Measurements from ENCODE around the gene FAM219A.
A peak's percentile ranks its signal among the peaks of the same experiment; 100 is the strongest.

FAM219A gene

DNA sequence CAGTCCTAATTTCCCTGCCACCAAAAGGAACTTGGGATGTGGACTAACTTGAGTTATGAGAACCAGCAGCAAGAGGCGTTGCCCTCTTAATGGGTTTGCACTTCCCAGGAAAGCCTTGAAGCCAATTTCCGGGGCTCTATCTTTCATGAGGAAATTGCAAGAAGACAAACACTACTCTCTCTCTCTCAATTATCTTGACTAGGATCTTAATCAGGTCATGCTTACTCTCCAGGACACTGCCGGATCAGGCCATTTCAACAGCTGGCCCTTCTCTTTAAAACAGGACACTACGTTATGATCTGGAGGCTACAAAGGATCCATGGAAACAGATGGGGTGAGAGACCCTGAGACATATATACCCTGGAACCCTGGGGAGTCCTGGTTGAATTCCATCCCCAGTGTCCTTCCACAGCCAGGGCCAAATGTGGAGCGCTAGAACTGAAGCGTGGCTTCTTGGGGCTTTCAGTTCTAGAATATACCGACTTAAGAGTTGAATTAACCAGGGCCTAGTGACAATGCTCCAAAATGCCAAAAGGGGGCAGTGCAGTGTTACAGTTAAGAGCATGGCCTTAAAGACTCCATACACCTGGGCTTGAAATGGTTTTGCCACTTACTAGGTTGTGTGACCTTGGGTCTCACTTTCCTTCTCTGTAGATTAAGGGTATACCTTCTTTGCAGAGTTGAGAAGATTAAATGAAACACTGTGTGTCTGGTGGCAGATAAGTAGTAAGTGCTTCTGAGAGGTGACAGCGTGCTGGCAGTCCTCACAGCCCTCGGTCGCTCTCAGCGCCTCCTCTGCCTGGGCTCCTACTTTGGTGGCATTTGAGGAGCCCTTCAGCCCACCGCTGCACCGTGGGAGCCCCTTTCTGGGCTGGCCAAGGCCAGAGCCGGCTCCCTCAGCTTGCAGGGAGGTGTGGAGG is 21.1 kb downstream of the FAM219A start:
- H3K4me3 ChIP-seq (ENCODE audit: low read length): no peak overlapping the region
- TF ChIP-seq, protein P1, sequence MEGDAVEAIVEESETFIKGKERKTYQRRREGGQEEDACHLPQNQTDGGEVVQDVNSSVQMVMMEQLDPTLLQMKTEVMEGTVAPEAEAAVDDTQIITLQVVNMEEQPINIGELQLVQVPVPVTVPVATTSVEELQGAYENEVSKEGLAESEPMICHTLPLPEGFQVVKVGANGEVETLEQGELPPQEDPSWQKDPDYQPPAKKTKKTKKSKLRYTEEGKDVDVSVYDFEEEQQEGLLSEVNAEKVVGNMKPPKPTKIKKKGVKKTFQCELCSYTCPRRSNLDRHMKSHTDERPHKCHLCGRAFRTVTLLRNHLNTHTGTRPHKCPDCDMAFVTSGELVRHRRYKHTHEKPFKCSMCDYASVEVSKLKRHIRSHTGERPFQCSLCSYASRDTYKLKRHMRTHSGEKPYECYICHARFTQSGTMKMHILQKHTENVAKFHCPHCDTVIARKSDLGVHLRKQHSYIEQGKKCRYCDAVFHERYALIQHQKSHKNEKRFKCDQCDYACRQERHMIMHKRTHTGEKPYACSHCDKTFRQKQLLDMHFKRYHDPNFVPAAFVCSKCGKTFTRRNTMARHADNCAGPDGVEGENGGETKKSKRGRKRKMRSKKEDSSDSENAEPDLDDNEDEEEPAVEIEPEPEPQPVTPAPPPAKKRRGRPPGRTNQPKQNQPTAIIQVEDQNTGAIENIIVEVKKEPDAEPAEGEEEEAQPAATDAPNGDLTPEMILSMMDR (conservative IDR thresholded peaks at IDR 0.05; ENCODE audit: low read depth, low read length): peak; percentile 82
- peak; percentile 36 for DNase-seq (ENCODE audit: low read depth)

DNA sequence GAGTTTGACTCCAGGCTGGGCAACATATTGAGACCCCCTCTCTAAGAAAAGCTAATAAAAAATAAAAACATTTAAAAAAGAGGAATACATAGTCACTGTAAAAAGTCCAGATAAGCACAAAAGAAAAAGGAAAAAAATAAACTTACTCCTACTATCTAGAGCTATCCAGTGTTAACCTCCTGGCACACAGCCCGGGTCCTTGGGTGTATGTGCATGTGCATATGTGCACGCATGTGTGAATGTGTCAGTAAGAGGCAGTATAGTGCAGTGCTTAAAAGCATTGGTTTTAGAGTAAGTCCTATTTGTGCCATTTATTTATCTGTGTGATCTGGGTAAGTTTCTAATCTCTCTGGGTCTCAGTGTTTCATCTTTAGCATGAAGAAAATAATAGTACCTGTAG is 26.7 kb downstream of the FAM219A start:
- TF ChIP-seq, protein P1 (conservative IDR thresholded peaks at IDR 0.05; ENCODE audit: low read depth, low read length): no peak
- DNase-seq (ENCODE audit: low read depth): no peak
- no peak overlapping the region for H3K4me3 ChIP-seq (ENCODE audit: low read length)

DNA sequence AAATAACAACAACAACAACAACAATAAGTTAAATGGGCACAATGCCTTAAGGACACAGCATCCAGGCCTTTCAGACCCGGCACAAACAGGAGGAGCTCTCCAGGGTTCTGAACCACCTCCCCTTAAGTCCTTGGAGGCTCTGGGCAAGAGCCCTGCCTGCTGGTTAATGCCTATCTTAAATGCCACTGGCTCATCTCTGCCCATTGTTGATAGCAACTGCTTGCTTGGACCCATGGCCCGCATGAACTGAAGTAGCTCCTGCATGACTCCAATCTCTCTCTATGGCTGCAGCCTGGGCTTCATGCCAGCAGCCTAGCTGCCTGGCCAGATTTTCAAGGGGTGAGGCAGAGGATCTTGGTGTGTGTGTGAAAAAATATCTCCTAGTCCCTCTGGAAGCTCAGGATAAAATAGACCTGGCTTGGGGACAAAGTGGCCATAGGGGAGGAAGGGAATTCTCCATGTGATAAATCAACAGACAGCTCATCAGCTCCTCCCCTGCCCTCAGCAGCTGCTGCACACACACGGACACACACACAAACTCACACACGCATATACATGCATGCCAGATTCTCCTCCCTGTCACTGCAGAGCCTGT is 27.4 kb downstream of the FAM219A start:
- TF ChIP-seq, protein P1 (conservative IDR thresholded peaks at IDR 0.05; ENCODE audit: low read depth, low read length): no peak
- DNase-seq (ENCODE audit: low read depth): peak; percentile 36
- H3K4me3 ChIP-seq (ENCODE audit: low read length): no peak overlapping the region

DNA sequence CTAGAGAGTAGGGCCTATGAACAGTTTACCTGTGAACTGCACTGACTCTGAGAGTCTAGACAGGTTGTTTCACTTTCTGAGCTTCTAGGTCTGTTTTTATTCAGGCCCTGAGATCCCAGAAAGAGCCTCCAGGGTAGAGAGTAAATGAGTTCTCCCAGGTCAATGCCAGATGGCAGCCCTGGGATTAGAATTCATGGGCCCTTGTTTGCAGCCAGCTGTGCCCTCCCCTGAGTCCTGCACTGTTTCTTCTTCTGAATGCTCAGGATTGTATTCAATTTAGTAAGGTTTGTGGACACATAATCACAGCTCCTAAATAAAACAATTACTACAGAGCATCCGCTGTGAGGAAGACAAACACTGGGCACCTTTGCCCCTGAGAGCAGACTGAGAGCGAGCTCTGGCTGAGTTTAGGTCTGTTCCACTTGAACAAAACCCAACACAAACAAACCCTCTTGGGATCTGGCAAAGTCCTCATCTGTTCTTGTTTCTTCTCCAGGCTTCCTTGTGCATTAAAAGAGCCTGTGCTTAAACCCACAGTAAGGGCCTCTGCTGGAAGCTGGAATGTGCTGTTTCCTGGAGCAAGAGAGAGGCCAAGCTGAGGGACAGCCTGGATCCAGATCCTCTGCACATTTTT is 29.9 kb downstream of the FAM219A start:
- no peak overlapping the region for H3K4me3 ChIP-seq (ENCODE audit: low read length)
- no peak for DNase-seq (ENCODE audit: low read depth)
- TF ChIP-seq, protein P1 (conservative IDR thresholded peaks at IDR 0.05; ENCODE audit: low read depth, low read length): no peak

DNA sequence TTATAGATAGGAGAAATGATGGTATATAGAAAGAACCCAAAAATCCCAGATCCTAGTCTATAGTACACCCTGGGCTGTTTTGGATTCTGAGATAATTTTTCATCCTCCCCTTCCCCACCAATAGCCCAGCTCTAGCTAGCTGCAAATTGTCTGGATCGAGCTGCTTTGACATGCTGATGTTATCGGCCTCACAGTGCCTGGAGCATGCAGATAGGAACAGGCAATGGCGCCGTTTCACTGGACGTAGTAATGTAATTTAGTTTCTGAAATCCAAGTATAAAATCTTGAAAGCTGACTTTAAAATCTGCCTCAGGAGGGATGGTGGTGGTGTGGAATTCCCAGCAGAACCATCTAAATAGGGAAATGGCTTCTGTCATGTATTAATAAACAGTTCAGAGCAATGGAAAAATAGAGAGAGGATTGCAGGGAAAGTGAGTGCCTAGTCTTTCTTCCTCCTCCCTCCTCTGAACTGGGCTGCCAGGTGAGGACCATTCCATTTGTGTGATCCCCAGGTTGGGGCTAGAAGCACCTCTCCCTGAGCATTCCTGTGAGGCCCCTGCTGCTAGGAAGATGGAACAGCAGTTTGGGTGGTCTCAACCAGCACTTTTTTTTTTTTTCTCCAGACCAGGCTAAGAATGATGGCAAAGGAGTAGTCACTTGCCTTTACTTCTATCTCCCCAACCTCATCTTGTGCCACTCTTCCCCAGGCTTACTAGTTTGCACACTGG is 31.9 kb downstream of the FAM219A start:
- TF ChIP-seq, protein P1 (conservative IDR thresholded peaks at IDR 0.05; ENCODE audit: low read depth, low read length): no peak
- DNase-seq (ENCODE audit: low read depth): no peak

DNA sequence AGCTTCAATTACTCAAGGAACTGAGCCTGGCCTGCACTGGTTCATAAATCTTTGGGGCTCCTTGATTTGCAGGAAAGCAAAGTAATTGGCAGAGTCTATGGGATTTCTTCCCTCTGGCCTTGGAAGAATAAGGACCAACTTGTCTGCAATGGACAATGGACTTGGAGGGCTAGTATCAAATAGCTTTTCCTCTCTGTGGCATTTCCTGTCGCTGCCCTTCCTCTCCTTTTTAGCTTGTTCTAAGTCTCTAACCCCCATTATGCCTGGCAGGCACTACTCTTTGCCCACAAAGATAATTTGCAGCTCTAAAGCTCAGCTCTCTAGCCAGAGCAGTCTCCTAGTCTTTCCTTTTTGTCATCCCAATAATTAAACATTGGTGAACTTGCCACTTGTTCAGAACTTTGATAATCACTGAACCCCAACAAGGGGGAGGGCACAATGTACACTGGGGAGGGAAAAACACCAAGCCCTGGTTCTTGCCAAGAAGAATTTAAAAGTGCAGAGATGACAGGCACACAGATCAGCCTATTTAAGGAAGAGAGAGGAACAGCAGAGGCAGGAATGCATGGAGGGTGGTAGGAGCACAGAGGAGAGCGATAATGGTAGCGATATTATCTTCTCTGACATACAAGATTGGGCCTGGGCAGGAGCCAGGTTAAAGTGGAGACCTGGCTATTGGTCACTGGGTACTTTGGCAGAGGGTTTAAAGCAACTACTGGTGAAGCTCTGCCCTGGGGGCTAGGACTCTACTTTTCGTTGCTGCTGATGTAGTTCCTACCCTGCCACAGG is 38.5 kb downstream of the FAM219A start:
- DNase-seq (ENCODE audit: low read depth): no peak
- TF ChIP-seq, protein P1 (conservative IDR thresholded peaks at IDR 0.05; ENCODE audit: low read depth, low read length): no peak
- H3K4me3 ChIP-seq (ENCODE audit: low read length): no peak overlapping the region

More for the DNA sequence above, 31.9 kb downstream of the FAM219A start:
- no peak overlapping the region for H3K4me3 ChIP-seq (ENCODE audit: low read length)

Measured in retinal pigment epithelial cell (primary cell).